ENCODE results near the gene AKAP13.

DNA sequence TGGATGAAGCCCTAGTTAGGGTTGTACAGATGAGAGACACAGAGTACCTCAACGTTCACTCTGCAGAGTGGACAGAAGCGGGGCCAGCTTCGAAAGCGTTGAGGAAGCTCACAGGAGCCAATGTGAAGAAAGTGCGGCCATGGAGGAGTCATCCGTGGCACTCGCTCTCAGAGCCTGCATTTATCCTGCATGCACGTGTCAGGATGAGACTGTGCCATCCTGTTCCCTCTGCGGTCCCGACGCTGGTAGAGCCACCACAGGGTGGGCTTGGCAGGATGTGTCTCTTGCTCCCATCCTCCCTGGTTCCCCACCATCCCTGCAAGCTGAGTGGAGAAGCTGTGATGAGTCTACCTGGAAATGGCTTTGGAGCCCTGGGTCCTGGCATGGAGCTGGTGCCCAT is 375.1 kb downstream of the AKAP13 start:
- TF ChIP-seq, protein P1, sequence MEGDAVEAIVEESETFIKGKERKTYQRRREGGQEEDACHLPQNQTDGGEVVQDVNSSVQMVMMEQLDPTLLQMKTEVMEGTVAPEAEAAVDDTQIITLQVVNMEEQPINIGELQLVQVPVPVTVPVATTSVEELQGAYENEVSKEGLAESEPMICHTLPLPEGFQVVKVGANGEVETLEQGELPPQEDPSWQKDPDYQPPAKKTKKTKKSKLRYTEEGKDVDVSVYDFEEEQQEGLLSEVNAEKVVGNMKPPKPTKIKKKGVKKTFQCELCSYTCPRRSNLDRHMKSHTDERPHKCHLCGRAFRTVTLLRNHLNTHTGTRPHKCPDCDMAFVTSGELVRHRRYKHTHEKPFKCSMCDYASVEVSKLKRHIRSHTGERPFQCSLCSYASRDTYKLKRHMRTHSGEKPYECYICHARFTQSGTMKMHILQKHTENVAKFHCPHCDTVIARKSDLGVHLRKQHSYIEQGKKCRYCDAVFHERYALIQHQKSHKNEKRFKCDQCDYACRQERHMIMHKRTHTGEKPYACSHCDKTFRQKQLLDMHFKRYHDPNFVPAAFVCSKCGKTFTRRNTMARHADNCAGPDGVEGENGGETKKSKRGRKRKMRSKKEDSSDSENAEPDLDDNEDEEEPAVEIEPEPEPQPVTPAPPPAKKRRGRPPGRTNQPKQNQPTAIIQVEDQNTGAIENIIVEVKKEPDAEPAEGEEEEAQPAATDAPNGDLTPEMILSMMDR (IDR thresholded peaks at IDR 0.05), result no peak
- TF ChIP-seq POLR2A (IDR thresholded peaks at IDR 0.05), result no peak

Data from uterus (tissue), 2 donors.